Measurements from ENCODE around the gene CFAP58.

The CFAP58 gene

DNA sequence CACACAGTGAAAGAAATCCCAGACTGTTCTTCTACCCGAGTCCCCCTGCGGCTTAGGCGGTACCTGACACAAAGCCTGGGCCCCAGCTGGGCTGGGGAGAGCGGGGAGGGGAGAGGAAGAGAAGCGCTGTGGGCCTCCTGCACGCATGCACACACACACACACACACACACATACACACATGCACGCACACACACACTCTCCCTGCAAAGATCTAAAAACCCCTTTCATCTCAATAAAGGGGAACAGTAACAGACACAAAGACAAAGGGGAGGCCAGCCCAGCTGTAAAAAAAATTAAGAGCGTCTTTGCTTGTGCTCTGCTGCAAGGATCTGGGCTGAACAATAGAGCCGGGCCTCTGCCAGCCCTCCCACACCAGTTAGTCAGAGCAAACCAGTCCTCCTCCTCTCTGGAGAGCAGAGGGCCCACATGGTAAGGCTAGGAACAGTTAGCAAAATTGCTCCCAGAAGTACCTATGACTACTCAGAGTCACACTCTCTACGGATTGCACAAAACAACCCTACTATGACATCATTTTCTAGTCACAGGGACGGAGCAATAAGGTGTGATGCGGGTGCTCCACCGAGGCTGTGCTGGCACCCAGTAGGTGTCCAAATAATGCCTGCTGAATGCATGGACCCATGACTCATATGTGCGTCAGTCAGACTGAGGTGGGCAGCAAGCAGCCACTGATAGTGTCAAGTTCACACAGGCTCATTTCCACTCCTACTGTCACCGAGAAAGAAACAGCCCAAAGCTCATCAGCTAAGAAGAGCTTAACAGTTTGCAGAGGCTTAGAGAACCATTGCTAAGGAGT, 24.5 kb upstream of the CFAP58 start:
- DNase-seq (peak; percentile 70 to 91), ATAC-seq (peak; percentile 88)
- Mint-ChIP-seq H3K27ac (peak overlapping the region; percentile 96 to 97), H3K27me3 (no peaks in the 10 kb centered on the region), H3K4me3 (peak overlapping the region; percentile 84 to 90), H3K4me1 (peaks cover 100% of the 10 kb centered on the region), H3K9me3 (no peaks in the 10 kb centered on the region)

DNA sequence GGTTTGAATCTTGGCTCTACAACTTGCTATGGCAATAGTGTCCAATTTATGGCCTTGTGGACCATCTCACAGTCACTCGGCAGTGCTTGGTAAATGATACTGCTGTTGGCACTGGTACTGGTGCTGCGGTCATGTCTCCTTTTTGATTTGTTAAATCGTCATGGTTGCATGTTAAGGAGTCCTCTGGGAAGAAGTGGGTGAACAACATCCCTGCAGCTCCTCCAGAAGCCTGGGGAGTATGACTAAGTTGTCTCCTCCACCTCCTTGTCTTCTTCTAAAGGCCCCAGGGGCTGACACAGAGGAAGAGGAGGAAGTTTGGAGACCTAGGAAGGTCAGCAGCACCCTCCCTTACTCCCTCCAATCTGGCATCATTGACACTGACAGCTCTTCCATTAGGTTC, 23.9 kb upstream of the CFAP58 start:
- H3K27ac Mint-ChIP-seq, result peak overlapping the region; percentile 23 to 97

DNA sequence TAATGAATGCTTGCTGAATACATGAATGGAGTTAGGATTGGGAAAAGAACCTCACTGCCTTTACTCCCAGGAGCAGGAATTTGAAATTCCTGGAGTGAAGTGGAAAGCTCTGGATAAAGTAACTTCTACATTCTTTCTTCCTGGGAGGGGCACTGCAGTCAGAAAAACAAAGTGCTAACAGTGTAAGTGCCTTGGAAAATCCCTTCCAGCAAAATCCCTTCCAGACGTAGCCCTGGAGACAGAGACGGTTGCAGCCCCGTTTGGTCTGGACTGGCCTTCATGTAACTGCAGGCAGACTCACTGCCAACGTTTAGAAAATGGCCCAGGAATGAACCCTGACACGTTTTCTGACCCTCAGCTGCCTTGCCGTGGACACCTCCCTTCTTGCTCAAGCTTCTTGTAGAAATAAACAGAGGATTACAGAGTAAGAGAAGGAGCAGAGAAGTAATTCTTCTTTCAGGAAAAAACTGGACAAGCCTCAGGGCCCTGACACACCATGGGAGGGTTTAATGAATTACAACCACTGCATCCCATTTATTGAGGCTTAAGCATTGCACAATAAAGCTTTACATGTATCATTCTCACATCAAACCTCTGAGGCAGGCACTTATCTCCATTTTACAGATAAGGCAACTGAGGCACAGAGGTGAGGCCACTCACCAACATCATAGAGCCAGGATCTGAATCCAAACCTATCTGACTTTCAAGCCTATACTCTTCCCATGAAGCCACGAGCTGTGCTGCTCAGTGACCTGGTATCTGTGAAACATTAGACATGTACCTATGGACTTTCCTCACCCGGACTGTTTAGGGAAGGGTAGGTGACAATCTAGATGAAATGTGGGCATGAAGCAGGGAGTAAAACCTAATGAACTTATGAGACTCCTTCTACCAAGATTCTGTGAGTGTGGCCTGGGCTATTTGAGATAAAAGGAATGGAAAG, 23.2 kb upstream of the CFAP58 start:
- Mint-ChIP-seq H3K4me1 (peaks cover 100% of the 10 kb centered on the region), H3K4me3 (peak overlapping the region in 1 of 2 donors; percentile 84), H3K9me3 (no peaks in the 10 kb centered on the region), H3K27me3 (no peaks in the 10 kb centered on the region), H3K27ac (peak overlapping the region in 1 of 2 donors; percentile 23)
- no peak for DNase-seq
- ATAC-seq, result no peak

More for the DNA sequence above, 23.9 kb upstream of the CFAP58 start:
- Mint-ChIP-seq H3K9me3 (no peaks in the 10 kb centered on the region), H3K4me1 (peaks cover 100% of the 10 kb centered on the region), H3K27me3 (no peaks in the 10 kb centered on the region), H3K4me3 (peak overlapping the region; percentile 84 to 90)
- ATAC-seq (peak; percentile 5), DNase-seq (no peak)

DNA sequence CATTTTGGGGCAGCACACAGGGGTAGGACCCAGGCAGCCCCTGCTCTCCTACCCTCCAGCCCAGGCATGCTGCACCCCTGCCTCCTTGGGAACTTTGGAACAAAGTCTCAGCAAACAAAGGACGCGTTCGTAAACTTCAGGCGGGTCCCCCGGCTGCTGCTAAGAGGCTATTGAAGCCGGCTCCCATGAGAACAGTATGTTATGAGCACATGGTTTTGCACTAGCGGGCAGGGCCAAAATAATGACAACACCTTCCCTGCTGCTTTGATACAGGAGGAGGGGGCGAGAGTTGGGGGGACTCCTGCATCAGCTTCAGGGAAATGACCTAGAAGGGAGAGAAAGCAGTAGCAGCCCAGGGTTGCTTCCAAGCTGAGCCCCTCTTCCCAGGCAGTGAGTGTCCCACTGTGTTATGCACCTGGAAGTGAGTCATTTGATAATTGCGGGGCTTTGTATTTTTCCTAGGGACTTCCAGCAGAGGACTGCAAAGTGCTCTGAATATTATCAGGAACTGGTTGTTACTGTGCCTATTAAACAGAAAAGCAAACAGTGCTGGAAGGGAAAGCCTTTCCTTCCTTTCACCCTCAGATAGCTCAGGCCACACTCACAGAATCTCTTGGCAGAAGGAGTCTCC, 22.3 kb upstream of the CFAP58 start:
- H3K4me3 Mint-ChIP-seq, result peak overlapping the region in 1 of 2 donors; percentile 1

DNA sequence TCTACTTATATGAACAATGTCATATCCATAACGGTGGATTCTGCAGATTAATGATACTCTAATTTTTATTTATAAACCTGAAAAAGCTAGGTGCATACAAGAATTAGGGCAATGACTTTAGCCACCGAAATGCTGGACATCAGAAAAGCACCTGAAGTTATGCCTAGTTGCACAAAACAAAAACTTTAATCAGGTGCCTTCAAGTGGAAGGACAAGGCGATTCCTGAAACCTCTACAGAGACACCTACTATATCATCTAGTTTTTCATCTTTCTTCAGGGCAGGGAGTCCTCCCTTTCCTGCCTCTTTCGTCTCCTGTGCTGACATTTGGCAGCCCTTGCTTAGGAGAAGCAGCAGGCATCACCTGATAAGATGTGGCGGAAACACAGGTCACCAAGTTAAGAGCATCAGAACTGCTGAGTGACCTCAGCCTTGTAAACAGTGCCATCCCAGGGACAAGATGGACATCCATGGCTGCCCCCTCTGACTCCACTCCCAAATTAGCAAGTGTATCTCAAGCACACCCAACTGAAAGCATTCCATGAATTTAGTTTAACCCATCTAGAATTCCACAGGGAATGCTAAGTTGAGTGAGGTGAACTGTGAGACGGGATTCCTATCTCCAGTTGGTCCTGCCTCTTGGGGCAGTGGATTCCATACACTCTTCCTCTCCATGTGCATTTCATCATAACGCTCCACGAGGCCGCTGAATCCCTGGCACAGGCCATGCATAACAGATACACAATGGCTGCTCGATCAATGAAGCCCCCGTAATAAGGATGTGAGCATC, 21.2 kb upstream of the CFAP58 start:
- ATAC-seq (no peak), DNase-seq (no peak)
- Mint-ChIP-seq H3K4me3 (peak overlapping the region; percentile 73 to 96), H3K27me3 (no peaks in the 10 kb centered on the region), H3K27ac (peak overlapping the region in 1 of 2 donors; percentile 78), H3K9me3 (no peaks in the 10 kb centered on the region), H3K4me1 (peaks cover 95% of the 10 kb centered on the region)

More for the DNA sequence above, 22.3 kb upstream of the CFAP58 start:
- no peaks in the 10 kb centered on the region for H3K9me3 Mint-ChIP-seq
- no peaks in the 10 kb centered on the region for H3K27me3 Mint-ChIP-seq
- H3K27ac Mint-ChIP-seq, result no peak overlapping the region
- peaks cover 100% of the 10 kb centered on the region for H3K4me1 Mint-ChIP-seq
- DNase-seq (no peak), ATAC-seq (no peak)

DNA sequence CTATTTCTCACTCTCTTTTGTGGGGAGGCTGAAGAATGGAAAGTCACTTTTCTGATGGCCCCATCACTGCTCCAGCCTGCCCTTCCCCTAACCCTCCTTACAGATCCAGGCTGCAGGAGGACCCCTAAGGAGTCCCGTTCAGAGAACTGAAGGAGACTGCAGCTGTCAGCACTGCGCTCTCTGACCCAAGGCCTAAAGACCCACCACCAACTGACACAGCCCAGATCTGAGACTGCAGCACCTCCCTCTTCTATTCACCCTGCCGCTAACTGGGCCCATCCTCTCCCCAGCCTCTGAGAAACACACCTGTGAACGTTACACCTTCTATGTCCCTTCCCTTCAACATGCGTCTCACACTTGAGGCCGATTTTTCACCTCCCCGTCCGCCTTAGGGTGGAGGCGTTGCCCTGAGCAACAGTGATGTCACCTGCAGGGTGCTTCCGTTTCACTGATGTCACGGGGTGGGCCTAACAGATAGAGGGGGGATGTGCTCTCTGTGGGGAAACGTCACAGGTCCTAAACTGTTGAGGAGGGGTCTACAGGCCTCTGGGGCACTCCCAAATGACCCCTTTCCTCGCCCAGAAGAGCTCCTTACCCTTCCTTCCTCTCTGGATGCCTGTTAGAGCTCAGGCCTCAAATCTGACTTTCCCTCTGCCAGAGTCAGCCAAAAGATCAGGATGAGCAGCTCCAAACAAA, 20.5 kb upstream of the CFAP58 start:
- ATAC-seq, result no peak
- Mint-ChIP-seq H3K9me3 (no peaks in the 10 kb centered on the region), H3K4me3 (peak overlapping the region; percentile 73 to 96), H3K27me3 (no peaks in the 10 kb centered on the region), H3K27ac (peak overlapping the region; percentile 67 to 78), H3K4me1 (peaks cover 87% of the 10 kb centered on the region)
- peak; percentile 44 to 58 for DNase-seq

DNA sequence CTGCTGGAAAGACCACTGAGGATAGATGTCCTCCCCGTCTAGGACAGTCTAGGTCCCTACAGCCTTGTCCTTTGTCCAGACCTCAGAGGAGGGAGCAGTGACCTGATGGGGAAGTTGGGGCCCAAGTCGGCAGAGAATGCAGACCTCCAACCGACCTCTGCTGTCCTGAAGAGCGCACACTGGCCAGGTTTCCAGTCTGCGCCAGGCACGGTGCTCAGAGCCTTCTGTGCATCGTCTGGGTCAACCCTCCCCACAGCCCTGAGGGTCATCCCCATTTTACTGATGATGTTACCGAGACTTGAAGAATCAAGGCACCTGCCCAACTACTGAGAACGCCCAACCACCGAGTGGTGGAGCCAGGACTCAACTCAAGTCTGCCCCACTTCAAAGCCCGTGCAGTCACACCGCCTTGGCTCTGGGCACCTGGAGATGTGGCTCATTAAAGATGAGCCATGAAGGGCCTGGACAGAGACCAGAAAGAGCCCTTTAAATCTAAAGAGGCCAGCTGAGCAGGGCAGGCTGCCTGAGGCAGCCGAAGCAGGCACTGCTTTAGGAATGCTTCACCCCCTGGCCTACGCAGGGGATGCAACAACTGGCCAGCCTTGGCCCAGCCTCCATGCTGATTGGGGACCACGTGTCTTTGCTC, 19.8 kb upstream of the CFAP58 start:
- no peak for ATAC-seq
- Mint-ChIP-seq H3K27me3 (no peaks in the 10 kb centered on the region), H3K4me3 (peak overlapping the region; percentile 73 to 96), H3K27ac (peak overlapping the region; percentile 27 to 67), H3K4me1 (peaks cover 80% of the 10 kb centered on the region), H3K9me3 (no peaks in the 10 kb centered on the region)
- peak in 1 of 2 donors; percentile 11 for DNase-seq

DNA sequence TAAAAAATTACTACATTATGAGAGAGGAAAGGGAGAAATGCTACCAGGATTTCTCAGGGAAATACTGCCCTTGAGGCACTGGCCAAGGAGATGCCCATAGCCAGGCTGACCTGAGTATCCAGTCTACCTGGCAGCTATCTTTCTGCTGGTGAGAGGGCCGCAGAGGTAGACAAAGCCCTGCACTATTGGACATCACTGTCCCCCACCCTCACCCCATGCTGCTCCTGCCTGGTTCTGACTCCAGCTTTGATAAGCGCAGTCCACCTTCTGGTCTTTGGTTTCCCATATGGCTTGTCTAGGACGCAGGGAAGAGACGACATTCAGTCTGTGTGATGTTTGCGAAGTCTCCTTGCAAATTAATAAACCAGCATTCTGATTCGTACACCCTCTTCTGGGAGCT, 19.1 kb upstream of the CFAP58 start:
- Mint-ChIP-seq H3K9me3 (no peaks in the 10 kb centered on the region), H3K4me1 (peaks cover 80% of the 10 kb centered on the region), H3K27ac (no peak overlapping the region), H3K4me3 (peak overlapping the region; percentile 24 to 96), H3K27me3 (no peaks in the 10 kb centered on the region)
- ATAC-seq (no peak), DNase-seq (peak in 1 of 2 donors; percentile 1)

DNA sequence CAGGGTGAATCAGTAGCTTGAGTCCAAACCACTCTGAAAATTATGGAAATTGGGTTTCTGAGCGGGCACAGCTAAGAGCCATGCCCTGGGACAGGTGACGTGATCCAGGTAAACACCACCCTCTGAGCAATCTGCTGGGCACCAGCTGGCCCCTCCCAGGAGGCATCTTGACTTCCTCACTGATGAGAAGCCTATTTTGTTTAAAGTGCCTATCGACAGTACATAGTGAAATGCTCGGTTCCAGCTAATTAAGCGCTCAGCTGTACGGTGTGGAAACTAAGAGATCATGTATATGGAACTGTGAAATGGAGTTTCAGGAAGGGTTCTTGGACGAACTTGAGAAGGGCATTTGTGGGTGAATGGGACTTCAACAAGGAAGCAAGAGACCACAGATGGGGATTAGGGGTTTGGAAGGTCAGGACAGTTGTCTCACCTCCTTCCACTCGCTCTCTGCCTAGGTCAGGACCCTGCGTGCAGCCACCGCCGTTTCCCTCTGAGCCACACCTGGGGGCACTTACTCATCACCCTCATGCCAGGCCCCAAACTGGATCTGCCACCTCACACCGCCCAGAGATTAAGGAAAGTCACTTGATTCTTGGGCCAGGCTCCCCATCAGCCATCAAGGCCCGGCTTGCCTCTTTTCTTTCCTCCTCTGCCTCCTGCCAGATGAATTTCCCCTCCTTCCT, 18.5 kb upstream of the CFAP58 start:
- Mint-ChIP-seq H3K27ac (peak overlapping the region in 1 of 2 donors; percentile 84), H3K4me1 (peaks cover 80% of the 10 kb centered on the region), H3K27me3 (peaks cover 4% of the 10 kb centered on the region), H3K9me3 (no peaks in the 10 kb centered on the region), H3K4me3 (peak overlapping the region; percentile 90 to 96)
- DNase-seq (peak in 1 of 2 donors; percentile 11), ATAC-seq (no peak)

DNA sequence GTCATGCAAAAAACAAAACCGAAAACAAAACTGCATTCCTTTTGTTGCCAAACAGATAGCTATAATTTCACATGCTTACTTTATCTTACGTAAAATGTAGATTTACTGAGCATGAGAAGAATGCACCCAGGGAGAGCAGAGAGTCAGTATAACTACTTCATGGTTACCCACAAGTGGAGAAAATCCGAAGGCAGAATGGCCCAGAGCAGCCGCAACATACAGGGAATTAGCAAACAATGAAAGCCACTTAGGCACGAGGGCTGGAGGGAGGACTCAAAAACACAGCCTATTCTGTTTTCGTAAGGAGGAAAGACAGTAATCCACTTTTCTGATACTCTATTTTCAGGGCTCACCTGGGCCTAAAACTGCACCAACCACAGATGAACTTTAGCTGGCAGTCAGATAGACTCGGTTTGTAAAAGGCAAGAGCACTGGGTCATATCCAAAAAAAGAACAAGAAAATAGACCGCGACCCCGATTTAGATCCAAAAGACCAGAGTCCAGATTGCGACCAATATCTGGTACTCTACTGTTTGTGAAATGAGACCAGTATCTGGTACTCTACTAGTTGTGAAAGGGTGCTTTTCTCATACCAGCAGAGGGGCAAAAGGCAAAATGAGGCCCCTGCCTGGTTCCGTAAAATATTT, 16.7 kb upstream of the CFAP58 start:
- Mint-ChIP-seq H3K27me3 (peaks cover 9% of the 10 kb centered on the region), H3K4me1 (peaks cover 68% of the 10 kb centered on the region)
- no peak for ATAC-seq

DNA sequence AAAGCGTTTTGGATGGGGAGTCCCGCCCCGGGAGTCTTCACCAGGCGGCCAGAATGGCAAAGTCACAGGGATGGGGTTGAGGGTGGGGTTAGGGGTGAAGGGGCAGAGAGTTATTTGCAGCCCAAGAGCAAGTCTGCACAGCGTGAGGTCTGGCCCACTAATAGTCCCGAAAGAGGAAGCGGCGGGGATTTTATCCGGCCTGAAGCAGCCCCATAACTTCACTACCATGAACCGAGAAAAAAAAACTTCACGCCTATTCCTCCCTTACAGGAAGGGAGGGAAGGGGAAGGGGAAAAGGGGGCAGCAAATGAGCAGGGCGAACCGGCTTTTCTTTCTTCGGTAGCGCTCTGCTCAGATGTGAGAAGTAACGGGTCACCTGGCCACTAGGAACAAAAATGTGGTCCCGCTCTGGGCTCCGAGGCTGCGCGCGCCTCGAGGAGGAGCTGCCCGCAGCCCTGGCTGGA, 16.1 kb upstream of the CFAP58 start:
- H3K4me3 Mint-ChIP-seq, result peak overlapping the region; percentile 90 to 96
- ATAC-seq, result peak; percentile 63

More for the DNA sequence above, 16.7 kb upstream of the CFAP58 start:
- Mint-ChIP-seq H3K27ac (peak overlapping the region; percentile 97 to 100), H3K4me3 (peak overlapping the region; percentile 90 to 96), H3K9me3 (no peaks in the 10 kb centered on the region)
- peak in 1 of 2 donors; percentile 16 for DNase-seq

DNA sequence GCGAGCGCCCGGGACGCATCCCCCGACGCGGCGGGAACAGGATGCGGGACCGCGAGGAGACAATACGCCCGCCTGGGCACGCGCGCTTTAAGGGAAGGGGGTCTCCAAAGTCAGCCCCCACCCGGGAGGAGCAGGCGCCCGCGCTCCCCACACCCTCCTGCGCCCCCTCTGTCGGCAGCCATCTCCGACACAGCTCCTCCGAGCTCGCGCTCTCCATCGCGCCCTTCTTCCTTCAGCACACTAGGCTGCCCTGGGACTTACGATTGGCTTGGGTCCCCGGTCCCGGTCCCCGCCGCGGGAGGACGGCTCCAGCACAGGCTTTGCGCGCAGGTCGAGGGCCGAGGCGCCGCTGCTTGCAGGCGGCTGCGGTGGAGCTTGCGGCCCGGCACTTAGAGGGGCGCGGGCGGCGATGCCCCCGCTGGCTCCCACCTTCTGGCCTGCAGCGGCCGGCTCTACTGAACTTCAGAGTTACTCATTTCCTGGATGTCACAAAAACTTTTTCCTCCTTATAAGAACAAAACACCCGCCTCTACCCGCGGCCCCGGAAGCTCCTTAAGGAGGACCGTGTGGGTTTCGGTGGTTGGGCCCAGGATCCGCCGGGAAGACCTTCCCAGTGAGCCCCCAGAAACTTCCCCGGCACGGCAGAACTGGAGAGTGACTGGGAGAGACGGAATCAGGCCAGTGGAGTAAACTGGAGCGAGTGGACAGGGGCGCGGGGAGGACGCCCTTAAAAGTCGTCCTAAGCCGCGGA, 15.5 kb upstream of the CFAP58 start, which contains the start of gene ITPRIP:
TSS of gene ITPRIP (minus strand) at position 481 of the 751 bp plus-strand sequence. CDS start 22,414 bp downstream, outside the sequence.
- Mint-ChIP-seq H3K4me1 (peaks cover 56% of the 10 kb centered on the region), H3K9me3 (no peaks in the 10 kb centered on the region), H3K27ac (peak within 1 kb of the TSS; percentile 100), H3K4me3 (peak within 1 kb of the TSS; percentile 90 to 96), H3K27me3 (peaks cover 9% of the 10 kb centered on the region)
- ATAC-seq (peak; percentile 85), DNase-seq (peak; percentile 78 to 79)

More for the DNA sequence above, 16.1 kb upstream of the CFAP58 start:
- Mint-ChIP-seq H3K9me3 (no peaks in the 10 kb centered on the region), H3K4me1 (peaks cover 62% of the 10 kb centered on the region), H3K27me3 (peaks cover 9% of the 10 kb centered on the region), H3K27ac (peak overlapping the region; percentile 97 to 100)
- no peak for DNase-seq

All from stimulated activated naive CD8-positive, alpha-beta T cell treated with anti-CD3 and anti-CD28 coated beads, Interleukin-15, amount 100 ng/mL, for 72 hours (primary cell).